Measurements from ENCODE around the gene OR52E2. TPM values are rescaled to one million over a fixed set of nuclear protein-coding genes. Genes with fewer than 3 reads are reported as not detected.

The OR52E2 gene
- total RNA-seq, 4 donors from 2014 or later, result not detected

- Histone ChIP-seq H3K4me3 (no peak overlapping the region), H3K36me3 (no peaks in the 10 kb centered on the region), H3K27me3 (no peaks in the 10 kb centered on the region), H3K27ac (no peak overlapping the region), H3K4me1 (no peaks in the 10 kb centered on the region), H3K9me3 (no peaks in the 10 kb centered on the region)
- DNase-seq, result no peak
- TF ChIP-seq CTCF (IDR thresholded peaks at IDR 0.05) (no peak), POLR2A (IDR thresholded peaks at IDR 0.05) (no peak)
These were observed 16.0 kb downstream of the OR52E2 start for GRCh38 chr11:5043380-5043779.

GRCh38 chr11:5042091-5042490, 17.3 kb downstream of the OR52E2 start:
- no peak for DNase-seq
- H3K27me3 ChIP-seq, result no peaks in the 10 kb centered on the region
- no peak overlapping the region for H3K27ac ChIP-seq
- no peaks in the 10 kb centered on the region for H3K4me1 ChIP-seq
- no peaks in the 10 kb centered on the region for H3K36me3 ChIP-seq
- TF ChIP-seq POLR2A (IDR thresholded peaks at IDR 0.05), result no peak
- TF ChIP-seq CTCF (IDR thresholded peaks at IDR 0.05), result no peak
- no peak overlapping the region for H3K4me3 ChIP-seq
- H3K9me3 ChIP-seq, result no peaks in the 10 kb centered on the region

GRCh38 chr11:5040876-5041275, 18.6 kb downstream of the OR52E2 start:
- no peak for DNase-seq
- TF ChIP-seq CTCF (IDR thresholded peaks at IDR 0.05) (no peak), POLR2A (IDR thresholded peaks at IDR 0.05) (no peak)
- Histone ChIP-seq H3K27ac (no peak overlapping the region), H3K4me1 (no peaks in the 10 kb centered on the region), H3K9me3 (no peaks in the 10 kb centered on the region), H3K4me3 (no peak overlapping the region), H3K27me3 (no peaks in the 10 kb centered on the region), H3K36me3 (no peaks in the 10 kb centered on the region)

GRCh38 chr11:5038341-5038740, 21.1 kb downstream of the OR52E2 start:
- Histone ChIP-seq H3K36me3 (no peaks in the 10 kb centered on the region), H3K9me3 (no peaks in the 10 kb centered on the region), H3K27ac (no peak overlapping the region), H3K4me3 (no peak overlapping the region), H3K27me3 (no peaks in the 10 kb centered on the region), H3K4me1 (no peaks in the 10 kb centered on the region)
- TF ChIP-seq POLR2A (IDR thresholded peaks at IDR 0.05), result no peak
- TF ChIP-seq CTCF (IDR thresholded peaks at IDR 0.05), result no peak
- DNase-seq, result no peak

- TF ChIP-seq POLR2A (IDR thresholded peaks at IDR 0.05) (no peak), CTCF (IDR thresholded peaks at IDR 0.05) (no peak)
- Histone ChIP-seq H3K4me1 (no peaks in the 10 kb centered on the region), H3K4me3 (no peak overlapping the region), H3K27ac (no peak overlapping the region), H3K36me3 (no peaks in the 10 kb centered on the region), H3K9me3 (no peaks in the 10 kb centered on the region), H3K27me3 (no peaks in the 10 kb centered on the region)
- DNase-seq, result no peak
These were observed 21.5 kb downstream of the OR52E2 start for GRCh38 chr11:5037926-5038325.

- no peak overlapping the region for H3K27ac ChIP-seq
- no peaks in the 10 kb centered on the region for H3K9me3 ChIP-seq
- no peaks in the 10 kb centered on the region for H3K27me3 ChIP-seq
- TF ChIP-seq POLR2A (IDR thresholded peaks at IDR 0.05) (no peak), CTCF (IDR thresholded peaks at IDR 0.05) (no peak)
- H3K4me1 ChIP-seq, result no peaks in the 10 kb centered on the region
- no peak for DNase-seq
- H3K4me3 ChIP-seq, result no peak overlapping the region
- no peaks in the 10 kb centered on the region for H3K36me3 ChIP-seq
These were observed 22.8 kb downstream of the OR52E2 start for GRCh38 chr11:5036669-5037068.

Measured in Peyer's patch (tissue), 4 donors.